OCI-LY1 (cell line): ENCODE data around the gene MAP2K1.

Experiments used
- EZH2 ChIP-seq: fragments of 200-600 bp; sonication (generic), shearing (Covaris generic); IDR thresholded peaks from 2 replicates; pipeline ENCODE4 v1.8.0; 2017; ENCODE audit warnings: borderline replicate concordance, mixed run types, mild to moderate bottlenecking, antibody characterized with exemption, low read length, moderate library complexity, mixed read lengths
- TF ChIP-seq, protein P1 (sequence below): fragments of 200-600 bp; sonication (generic), shearing (Covaris generic); IDR thresholded peaks from 2 replicates; pipeline ENCODE4 v1.5.1; 2017; ENCODE audit warnings: mild to moderate bottlenecking, antibody characterized with exemption, low read length, moderate library complexity, mixed read lengths

DNA sequence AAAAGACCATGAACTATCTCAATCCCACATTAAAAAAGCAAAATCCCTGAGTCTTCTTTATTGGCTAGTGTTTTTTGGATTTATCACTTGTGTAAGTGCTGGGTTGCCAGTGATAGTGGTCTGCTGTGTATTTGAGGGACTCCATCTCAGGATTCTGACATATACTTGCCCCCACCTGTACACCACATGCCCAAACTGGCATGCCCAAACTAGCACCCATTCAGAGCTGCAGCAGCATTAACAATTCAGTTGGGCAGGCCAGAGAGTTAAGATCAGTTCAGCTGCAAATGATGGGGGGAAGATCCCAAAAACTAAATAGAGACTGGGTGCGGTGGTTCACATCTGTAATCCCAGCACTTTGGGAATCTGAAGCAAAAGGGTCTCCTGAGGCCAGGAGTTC, 23.9 kb upstream of the MAP2K1 start:
- TF ChIP-seq, protein P1, sequence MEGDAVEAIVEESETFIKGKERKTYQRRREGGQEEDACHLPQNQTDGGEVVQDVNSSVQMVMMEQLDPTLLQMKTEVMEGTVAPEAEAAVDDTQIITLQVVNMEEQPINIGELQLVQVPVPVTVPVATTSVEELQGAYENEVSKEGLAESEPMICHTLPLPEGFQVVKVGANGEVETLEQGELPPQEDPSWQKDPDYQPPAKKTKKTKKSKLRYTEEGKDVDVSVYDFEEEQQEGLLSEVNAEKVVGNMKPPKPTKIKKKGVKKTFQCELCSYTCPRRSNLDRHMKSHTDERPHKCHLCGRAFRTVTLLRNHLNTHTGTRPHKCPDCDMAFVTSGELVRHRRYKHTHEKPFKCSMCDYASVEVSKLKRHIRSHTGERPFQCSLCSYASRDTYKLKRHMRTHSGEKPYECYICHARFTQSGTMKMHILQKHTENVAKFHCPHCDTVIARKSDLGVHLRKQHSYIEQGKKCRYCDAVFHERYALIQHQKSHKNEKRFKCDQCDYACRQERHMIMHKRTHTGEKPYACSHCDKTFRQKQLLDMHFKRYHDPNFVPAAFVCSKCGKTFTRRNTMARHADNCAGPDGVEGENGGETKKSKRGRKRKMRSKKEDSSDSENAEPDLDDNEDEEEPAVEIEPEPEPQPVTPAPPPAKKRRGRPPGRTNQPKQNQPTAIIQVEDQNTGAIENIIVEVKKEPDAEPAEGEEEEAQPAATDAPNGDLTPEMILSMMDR = no peak
- TF ChIP-seq EZH2 = no peak
